Osteocyte (in vitro differentiated cells): Measurements from ENCODE around the gene PNMA8A. TPM values are rescaled to one million over a fixed set of nuclear protein-coding genes. Genes with fewer than 3 reads are reported as not detected.

Experiments used
- DNase-seq: peaks from one replicate; pipeline ENCODE4 v3.0.0; 2021; ENCODE audit warnings: mixed read lengths; ENCODE audit not compliant: unreplicated experiment; ENCODE audit errors: extremely low spot score
- H3K27ac Mint-ChIP-seq: one replicate; pipeline ENCODE4 v1.8.0; 2021; ENCODE audit warnings: mild to moderate bottlenecking, mixed read lengths; ENCODE audit not compliant: unreplicated experiment
- H3K27me3 Mint-ChIP-seq: one replicate; pipeline ENCODE4 v1.8.0; 2021; ENCODE audit warnings: mixed read lengths; ENCODE audit not compliant: unreplicated experiment
- H3K36me3 Mint-ChIP-seq: one replicate; pipeline ENCODE4 v1.8.0; 2021; ENCODE audit warnings: mixed read lengths; ENCODE audit not compliant: unreplicated experiment
- H3K4me1 Mint-ChIP-seq: one replicate; pipeline ENCODE4 v1.8.0; 2021; ENCODE audit warnings: mixed read lengths; ENCODE audit not compliant: unreplicated experiment
- H3K4me3 Mint-ChIP-seq: one replicate; pipeline ENCODE4 v1.8.0; 2021; ENCODE audit warnings: mild to moderate bottlenecking, moderate library complexity, mixed read lengths; ENCODE audit not compliant: unreplicated experiment
- H3K9me3 Mint-ChIP-seq: one replicate; pipeline ENCODE4 v1.8.0; 2021; ENCODE audit warnings: mixed read lengths; ENCODE audit not compliant: unreplicated experiment
- total RNA-seq: library from RNA; stranded (reverse); gene quantifications from 2 replicates; pipeline ENCODE4 v1.2.1, GENCODE V29; 2021
- TF ChIP-seq, protein P1 (sequence below): fragments of 200-600 bp; sonication (generic); IDR thresholded peaks from 2 replicates; pipeline ENCODE4 v1.5.0; 2021; ENCODE audit warnings: antibody characterized with exemption, mild to moderate bottlenecking, moderate library complexity

Gene PNMA8A
- total RNA-seq, 1 donor from 2014 or later, result 10.3 TPM

DNA sequence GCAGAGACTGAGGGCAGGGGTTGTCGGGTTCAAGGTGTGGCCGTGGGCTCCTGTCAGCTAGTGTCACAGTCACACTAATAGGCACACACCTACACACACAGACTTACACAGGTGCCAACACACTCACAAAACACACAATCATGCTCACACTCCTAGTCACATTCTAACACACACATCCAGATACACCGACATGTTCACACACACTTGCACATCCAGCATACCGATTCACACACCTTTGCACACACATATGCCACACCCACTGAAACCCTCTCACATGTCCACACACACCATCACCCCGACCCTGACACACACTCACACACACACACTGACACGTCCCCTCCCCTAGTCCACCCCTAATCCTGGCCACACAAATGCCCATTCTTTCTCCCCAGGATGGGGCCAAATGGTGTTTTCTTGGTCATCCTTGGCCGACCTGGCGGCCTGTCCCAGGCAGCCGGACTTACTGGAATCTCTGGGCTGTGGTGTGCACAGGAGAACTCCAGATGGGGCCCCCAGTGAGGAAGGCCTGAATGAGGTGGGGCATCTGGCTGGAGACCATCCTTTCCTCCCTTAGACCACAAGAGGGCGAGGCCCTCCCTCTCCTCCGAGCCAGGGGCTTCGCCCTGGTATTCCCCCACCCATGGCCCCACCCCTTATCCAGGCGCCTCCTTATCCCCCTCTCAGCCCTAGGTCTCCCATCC, 43.4 kb upstream of the PNMA8A start:
- no peak for DNase-seq
- Mint-ChIP-seq H3K4me3 (no peak overlapping the region), H3K9me3 (peaks cover 7% of the 10 kb centered on the region), H3K27ac (no peak overlapping the region), H3K4me1 (peaks cover 8% of the 10 kb centered on the region), H3K36me3 (peaks cover 2% of the 10 kb centered on the region), H3K27me3 (peaks cover 7% of the 10 kb centered on the region)
- TF ChIP-seq, protein P1, sequence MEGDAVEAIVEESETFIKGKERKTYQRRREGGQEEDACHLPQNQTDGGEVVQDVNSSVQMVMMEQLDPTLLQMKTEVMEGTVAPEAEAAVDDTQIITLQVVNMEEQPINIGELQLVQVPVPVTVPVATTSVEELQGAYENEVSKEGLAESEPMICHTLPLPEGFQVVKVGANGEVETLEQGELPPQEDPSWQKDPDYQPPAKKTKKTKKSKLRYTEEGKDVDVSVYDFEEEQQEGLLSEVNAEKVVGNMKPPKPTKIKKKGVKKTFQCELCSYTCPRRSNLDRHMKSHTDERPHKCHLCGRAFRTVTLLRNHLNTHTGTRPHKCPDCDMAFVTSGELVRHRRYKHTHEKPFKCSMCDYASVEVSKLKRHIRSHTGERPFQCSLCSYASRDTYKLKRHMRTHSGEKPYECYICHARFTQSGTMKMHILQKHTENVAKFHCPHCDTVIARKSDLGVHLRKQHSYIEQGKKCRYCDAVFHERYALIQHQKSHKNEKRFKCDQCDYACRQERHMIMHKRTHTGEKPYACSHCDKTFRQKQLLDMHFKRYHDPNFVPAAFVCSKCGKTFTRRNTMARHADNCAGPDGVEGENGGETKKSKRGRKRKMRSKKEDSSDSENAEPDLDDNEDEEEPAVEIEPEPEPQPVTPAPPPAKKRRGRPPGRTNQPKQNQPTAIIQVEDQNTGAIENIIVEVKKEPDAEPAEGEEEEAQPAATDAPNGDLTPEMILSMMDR, result no peak

DNA sequence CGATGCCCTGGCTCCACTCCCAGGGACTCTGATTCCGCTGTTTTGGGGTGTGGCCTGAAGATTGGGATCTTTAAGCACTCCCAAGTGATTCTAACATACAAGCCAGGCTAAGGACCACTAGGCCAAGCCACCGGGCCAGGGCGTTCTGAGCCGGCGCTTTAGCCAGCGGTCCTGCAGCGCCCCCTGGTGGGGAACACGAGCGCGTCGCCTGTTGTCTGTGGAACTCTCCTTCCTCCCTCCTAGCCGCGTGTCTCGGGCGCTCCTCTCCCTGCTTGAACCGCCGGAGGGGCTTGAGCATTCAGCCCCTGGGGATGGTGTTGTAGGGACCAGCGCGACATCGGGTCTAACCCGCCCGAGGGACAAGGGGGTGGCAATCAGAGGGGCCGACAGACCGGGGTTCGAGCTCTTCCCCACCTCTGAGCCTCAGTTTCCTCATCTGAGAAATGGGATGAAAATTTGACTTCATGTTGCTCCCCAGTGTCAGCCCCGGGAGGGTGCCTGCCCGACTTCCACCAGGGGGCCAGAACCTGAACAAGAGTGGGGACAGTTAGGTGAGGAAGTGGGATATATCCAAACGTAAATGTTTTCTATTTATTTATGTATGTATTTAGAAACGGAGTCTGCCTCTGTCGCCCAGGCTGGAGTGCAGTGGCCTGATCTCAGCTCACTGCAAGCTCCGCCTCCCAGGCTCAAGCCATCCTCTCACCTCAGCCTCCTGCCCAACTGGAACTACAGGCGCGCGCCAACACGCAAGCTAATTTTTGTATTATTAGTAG, 42.3 kb upstream of the PNMA8A start:
- Mint-ChIP-seq H3K4me3 (no peak overlapping the region), H3K9me3 (peaks cover 7% of the 10 kb centered on the region), H3K36me3 (peaks cover 2% of the 10 kb centered on the region), H3K27me3 (peaks cover 12% of the 10 kb centered on the region), H3K4me1 (peaks cover 8% of the 10 kb centered on the region), H3K27ac (no peak overlapping the region)
- TF ChIP-seq, protein P1, result peak; percentile 98
- peak; percentile 95 for DNase-seq

DNA sequence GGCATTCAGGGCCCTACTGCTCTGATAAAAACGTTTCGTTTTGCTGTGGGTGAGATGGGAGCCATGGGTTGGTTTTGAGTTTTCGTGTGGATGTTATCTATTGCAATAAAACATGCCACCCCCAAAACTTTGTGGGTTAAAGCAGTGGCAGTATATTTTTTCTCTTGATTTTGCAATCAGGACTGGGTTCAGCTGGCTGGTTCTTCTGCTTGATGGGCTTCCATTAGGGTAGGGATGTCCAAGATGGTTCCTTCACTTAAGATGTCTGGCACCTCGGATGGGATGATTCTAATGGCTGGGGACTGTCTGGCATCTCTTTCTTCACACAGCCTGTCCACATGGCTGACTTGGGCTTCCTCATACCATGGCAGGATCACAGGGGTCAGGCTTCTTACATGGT, 39.9 kb upstream of the PNMA8A start:
- peaks cover 7% of the 10 kb centered on the region for H3K9me3 Mint-ChIP-seq
- DNase-seq, result no peak
- H3K36me3 Mint-ChIP-seq, result peaks cover 2% of the 10 kb centered on the region
- H3K4me3 Mint-ChIP-seq, result no peak overlapping the region
- H3K4me1 Mint-ChIP-seq, result peaks cover 12% of the 10 kb centered on the region
- peaks cover 11% of the 10 kb centered on the region for H3K27me3 Mint-ChIP-seq
- no peak overlapping the region for H3K27ac Mint-ChIP-seq
- TF ChIP-seq, protein P1, result no peak

DNA sequence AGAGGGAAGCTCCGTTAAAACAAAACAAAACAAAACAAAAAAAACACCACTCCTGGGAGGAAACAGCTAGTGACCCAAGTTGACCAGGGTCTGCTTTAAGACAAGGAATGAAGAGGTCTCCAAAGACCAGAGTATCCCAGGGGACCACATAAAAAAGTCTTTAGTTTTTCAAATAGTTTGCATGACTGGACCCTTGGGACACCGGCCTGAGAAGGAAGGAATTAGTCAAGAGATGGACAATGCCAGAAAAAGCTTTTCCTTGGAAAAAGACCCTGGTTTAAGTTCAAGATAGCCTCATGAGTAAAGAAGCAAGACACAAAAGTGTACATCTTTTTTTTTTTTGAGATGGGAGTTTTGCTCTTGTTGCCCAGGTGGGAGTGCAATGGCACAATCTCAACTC, 36.8 kb upstream of the PNMA8A start:
- Mint-ChIP-seq H3K4me3 (no peak overlapping the region), H3K4me1 (peaks cover 5% of the 10 kb centered on the region), H3K27ac (no peak overlapping the region), H3K9me3 (peaks cover 7% of the 10 kb centered on the region), H3K36me3 (peaks cover 2% of the 10 kb centered on the region), H3K27me3 (peaks cover 14% of the 10 kb centered on the region)
- TF ChIP-seq, protein P1, result no peak
- no peak for DNase-seq

DNA sequence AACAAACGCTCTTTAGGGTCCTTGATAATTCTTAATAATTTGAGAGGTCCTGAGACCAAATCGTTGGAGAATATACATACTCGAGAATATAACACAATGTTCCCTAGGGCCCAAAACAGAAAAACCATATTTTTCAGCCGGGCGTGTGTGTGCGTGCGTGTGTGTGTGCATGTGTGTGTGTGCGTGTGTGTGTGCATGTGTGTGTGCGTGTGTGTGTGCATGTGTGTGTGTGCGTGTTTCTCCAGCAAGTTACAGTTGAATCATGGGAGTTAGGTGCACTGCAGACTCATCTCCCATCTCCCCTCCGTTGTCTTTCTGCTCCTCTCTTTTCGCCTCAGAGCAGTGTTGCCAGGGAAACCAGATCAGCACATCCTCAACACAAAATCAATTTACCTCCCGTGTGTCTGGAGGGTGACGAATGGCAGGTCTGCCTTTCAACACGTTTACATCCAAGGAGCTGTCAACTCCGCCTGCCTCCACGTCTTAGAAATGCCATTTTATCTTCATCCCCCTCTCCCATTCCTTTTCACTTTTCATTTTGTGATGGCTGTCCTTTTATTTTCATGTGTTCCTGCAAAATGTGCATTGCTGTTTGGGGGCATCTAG, 32.6 kb upstream of the PNMA8A start:
- no peak for DNase-seq
- TF ChIP-seq, protein P1, result no peak
- H3K27me3 Mint-ChIP-seq, result peaks cover 15% of the 10 kb centered on the region
- no peak overlapping the region for H3K27ac Mint-ChIP-seq
- H3K4me1 Mint-ChIP-seq, result peaks cover 4% of the 10 kb centered on the region
- no peaks in the 10 kb centered on the region for H3K36me3 Mint-ChIP-seq
- no peaks in the 10 kb centered on the region for H3K9me3 Mint-ChIP-seq
- no peak overlapping the region for H3K4me3 Mint-ChIP-seq
